SH-SY5Y (cell line): ENCODE measurements around the gene CNTLN.

ENCODE experiments used
- GATA2 ChIP-seq: IDR thresholded peaks from 2 replicates; pipeline ENCODE4 v1.6.1; 2011; ENCODE audit warnings: mild to moderate bottlenecking, low read depth, low read length
- GATA3 ChIP-seq: IDR thresholded peaks from 2 replicates; pipeline ENCODE4 v1.6.1; 2011; ENCODE audit warnings: low read depth, mild to moderate bottlenecking, low read length, moderate library complexity

DNA sequence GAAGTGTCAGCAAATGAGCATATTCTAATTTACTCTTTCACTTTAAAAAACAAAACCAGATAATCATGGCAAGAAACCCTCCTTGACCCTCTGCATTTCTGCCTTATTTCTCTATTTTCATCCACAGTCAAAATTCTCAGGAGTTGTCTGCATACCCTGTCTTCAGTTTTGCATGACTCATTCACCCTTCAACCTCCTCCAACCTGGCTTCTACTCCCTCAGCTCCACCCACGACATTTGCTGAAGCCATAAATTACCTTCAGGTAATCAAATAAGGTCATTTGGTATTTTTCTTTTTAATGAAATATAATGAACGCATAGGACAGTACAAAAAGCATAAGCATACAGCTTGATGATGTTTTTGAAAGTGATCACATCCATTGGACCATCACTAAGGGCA lies 416.2 kb downstream of the CNTLN start:
- no peak for TF ChIP-seq GATA3
- TF ChIP-seq GATA2, result no peak
